Left lobe of liver (tissue), 2 donors: ENCODE data around the gene TMEM120B. TPM values are rescaled to one million over a fixed set of nuclear protein-coding genes. Genes with fewer than 3 reads are reported as not detected.

Experiments
- ATAC-seq: fragments of 200-7000 bp; cut with Tn5 transposase; one replicate; pipeline ENCODE4 v1.9.1; 2020; ENCODE audit warnings: mild to moderate bottlenecking, moderate library complexity
- DNase-seq: peaks from one replicate; pipeline ENCODE4 v3.0.0-alpha.2; 2020; ENCODE audit warnings: low spot score
- total RNA-seq: library from RNA; stranded (reverse); gene quantifications from one replicate; pipeline ENCODE4 v1.2.1, GENCODE V29; 2021
- donor health status: DM: no; HTN: no; CAD: no; lungs with moderate emphysema.
- donor health status: DM: no; HTN: yes; CAD: no.

TMEM120B gene
- total RNA-seq, 1 donor from 2014 or later = 5.6 TPM

GRCh38 chr12:121812320-121812871 is 99.8 kb downstream of the TMEM120B start:
- peak; percentile 86 for DNase-seq
- peak; percentile 84 for ATAC-seq

DNA sequence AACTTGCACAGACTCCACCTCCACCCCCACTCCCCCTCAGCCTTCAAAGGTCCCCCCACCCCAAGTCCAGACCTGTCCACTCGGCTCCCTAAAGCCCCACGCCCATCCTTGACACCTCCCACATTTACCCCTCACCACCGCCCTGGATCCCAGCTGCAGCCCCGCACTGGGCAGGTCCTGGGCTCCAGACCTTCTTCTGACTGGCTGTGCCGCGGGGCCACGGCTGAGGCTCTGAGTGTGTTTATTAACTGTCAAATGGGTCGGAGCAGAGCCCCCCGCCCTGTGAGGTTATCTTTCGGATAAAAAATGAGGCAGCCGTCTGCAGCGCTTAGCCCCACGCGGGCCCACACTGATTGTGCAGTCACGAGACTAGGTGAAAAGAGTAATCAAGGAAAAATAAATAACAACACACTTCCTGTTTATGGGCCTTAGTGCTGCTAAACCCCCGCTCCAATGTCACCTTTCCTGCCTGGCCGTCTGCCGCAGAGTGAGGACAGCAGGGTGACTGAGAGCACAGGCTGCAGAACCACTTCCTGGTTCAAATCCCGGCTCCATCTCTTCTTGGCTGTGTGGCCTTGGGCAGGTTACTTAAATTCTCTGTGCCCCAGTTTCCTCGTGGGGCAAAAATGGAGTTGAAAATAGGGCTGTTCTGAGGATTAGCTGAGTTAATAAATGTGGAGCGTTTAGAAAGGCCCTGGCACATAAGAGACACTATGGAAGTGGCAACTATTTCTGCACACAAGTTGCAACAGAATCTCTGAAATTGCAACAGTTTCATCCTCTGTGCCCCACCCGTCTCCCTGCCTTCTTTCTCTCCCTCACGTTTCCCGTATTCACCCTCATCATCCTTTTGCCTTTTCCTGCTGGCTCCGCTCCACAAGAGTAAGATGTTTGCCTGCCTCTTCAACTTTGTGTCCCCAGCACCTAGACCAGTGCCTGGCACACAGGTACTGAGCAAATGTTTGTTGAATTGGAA is 100.7 kb downstream of the TMEM120B start:
- ATAC-seq (no peak), DNase-seq (peak; percentile 51)

DNA sequence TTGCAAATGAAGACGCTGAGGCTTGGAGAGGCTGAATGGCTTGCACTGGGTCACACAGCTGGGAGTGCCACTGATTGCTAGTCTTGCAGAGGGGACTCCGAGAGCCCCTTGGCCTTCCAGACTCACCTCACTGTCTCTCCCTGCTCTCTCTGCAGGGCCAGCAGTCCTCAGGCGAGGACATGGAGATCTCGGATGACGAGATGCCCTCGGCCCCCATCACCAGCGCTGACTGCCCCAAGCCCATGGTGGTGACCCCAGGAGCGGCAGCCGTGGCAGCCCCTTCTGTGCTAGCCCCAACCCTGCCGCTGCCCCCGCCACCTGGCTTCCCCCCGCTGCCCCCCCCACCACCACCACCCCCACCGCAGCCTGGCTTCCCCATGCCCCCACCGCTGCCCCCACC is 101.4 kb downstream of the TMEM120B start:
- ATAC-seq = no peak
- no peak for DNase-seq

- DNase-seq = no peak
- ATAC-seq = no peak
Measured at GRCh38 chr12:121814429-121815119, 102.0 kb downstream of the TMEM120B start.

DNA sequence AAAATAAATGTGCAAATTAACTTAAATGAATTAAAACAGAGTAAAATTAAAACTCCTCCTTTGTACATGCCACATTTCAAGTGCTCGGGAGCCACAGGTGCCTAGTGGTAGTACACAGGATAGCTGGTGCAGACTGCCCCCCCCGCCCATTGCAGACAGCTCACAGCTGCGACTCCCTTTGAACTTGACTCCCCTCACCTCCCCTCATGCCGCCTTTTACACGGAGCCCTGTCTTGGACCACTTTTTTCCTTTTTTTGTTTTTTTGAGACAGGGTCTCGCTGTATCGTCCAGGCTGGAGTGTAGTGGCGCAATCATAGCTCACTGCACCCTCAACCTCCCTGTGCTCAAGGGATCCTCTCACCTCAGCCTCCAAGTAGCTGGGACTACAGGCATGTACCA is 102.7 kb downstream of the TMEM120B start:
- no peak for ATAC-seq
- DNase-seq = no peak

- DNase-seq = no peak
- no peak for ATAC-seq
Measured at GRCh38 chr12:121816925-121817647, 104.5 kb downstream of the TMEM120B start.

DNA sequence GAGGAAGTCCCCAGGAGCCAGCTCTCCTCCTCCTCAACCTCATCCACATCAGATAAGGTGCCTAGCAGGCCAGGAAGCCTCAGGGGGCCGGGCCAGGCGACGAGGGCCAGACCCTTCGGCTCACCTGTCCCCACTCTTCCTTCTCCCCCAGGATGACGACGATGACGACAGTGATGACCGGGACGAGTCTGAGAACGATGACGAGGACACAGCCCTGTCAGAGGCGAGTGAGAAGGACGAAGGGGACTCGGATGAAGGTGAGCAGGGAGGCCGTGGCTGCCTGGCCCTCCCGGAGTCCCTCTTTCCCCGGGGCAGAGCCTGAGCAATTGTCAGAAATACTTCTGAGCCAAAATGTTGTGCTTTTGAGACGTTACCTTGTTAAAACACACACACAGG is 105.1 kb downstream of the TMEM120B start:
- DNase-seq (no peak), ATAC-seq (no peak)

DNA sequence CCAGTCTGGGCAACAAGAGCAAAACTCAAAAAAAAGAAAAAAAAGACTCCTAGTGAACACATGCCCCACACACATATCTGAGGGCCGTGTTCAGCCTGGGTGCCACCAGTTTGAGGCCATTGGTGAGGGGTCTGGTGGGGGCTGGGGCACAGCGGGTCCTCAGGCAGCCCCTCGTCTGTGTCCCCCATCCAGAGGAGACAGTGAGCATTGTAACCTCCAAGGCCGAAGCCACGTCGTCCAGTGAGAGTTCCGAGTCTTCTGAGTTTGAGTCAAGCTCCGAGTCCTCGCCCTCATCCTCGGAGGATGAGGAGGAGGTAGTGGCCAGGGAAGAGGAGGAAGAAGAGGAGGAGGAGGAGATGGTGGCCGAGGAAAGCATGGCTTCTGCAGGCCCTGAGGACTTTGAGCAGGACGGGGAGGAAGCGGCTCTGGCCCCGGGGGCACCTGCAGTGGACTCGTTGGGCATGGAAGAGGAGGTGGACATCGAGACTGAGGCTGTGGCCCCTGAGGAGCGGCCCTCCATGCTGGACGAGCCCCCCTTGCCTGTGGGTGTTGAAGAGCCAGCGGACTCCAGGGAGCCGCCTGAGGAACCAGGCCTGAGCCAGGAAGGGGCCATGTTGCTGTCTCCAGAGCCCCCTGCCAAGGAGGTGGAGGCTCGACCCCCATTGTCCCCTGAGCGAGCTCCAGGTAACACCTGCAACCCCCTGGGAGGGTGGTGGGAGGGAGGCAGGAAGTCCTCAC is 106.8 kb downstream of the TMEM120B start:
- no peak for DNase-seq
- ATAC-seq = no peak

- ATAC-seq = no peak
- no peak for DNase-seq
Measured at GRCh38 chr12:121820056-121820455, 107.5 kb downstream of the TMEM120B start.

DNA sequence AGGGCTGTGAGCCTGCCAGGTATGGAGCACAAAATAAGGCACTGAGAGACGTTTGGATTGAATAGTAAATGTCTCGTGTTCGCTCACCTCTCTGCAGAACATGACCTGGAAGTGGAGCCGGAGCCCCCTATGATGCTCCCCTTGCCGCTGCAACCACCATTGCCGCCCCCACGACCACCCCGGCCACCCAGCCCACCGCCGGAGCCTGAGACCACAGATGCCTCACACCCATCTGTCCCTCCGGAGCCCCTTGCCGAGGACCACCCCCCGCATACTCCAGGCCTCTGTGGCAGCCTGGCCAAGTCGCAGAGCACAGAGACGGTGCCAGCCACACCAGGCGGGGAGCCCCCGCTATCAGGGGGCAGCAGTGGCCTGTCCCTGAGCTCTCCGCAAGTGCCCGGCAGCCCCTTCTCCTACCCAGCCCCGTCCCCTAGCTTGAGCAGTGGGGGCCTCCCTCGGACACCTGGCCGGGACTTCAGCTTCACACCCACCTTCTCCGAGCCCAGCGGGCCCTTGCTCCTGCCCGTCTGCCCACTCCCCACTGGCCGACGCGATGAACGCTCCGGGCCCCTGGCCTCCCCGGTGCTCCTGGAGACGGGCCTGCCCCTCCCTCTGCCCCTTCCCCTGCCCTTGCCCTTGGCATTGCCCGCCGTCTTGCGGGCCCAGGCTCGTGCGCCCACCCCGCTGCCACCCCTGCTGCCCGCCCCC is 110.0 kb downstream of the TMEM120B start:
- DNase-seq (no peak), ATAC-seq (peak; percentile 8)

DNA sequence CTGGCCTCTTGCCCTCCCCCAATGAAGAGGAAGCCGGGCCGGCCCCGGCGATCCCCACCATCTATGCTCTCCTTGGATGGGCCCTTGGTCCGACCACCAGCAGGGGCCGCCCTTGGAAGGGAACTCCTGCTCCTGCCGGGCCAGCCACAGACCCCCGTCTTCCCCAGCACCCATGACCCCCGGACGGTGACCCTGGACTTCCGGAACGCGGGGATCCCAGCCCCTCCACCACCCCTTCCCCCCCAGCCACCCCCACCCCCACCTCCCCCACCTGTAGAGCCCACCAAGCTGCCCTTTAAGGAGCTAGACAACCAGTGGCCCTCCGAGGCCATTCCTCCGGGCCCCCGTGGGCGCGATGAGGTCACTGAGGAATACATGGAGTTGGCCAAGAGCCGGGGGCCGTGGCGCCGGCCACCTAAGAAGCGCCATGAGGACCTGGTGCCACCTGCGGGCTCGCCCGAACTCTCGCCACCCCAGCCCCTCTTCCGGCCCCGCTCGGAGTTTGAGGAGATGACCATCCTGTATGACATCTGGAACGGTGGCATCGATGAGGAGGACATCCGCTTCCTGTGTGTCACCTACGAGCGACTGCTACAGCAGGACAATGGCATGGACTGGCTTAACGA is 110.7 kb downstream of the TMEM120B start:
- ATAC-seq = no peak
- no peak for DNase-seq

DNA sequence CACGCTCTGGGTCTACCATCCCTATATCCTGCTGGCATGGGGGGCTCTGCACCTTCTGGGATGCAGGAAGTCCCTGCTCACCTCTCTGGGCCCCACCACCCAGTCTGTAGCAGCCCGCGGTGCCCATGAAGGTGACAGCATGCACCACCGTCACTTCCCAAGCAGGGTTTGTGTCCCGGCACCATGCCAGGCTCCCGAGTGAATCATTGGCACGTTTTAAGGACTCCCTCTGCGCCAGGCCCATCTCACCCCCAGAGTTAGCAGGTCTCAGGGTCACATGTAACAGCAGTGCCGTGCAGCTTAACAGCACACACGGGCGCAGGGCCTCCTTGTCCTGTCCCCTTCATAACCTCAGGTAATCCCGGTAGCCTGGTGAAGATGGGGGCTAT is 111.2 kb downstream of the TMEM120B start:
- DNase-seq (no peak), ATAC-seq (no peak)

- ATAC-seq = no peak
- DNase-seq = no peak
Measured at GRCh38 chr12:121825041-121825523, 112.5 kb downstream of the TMEM120B start.

DNA sequence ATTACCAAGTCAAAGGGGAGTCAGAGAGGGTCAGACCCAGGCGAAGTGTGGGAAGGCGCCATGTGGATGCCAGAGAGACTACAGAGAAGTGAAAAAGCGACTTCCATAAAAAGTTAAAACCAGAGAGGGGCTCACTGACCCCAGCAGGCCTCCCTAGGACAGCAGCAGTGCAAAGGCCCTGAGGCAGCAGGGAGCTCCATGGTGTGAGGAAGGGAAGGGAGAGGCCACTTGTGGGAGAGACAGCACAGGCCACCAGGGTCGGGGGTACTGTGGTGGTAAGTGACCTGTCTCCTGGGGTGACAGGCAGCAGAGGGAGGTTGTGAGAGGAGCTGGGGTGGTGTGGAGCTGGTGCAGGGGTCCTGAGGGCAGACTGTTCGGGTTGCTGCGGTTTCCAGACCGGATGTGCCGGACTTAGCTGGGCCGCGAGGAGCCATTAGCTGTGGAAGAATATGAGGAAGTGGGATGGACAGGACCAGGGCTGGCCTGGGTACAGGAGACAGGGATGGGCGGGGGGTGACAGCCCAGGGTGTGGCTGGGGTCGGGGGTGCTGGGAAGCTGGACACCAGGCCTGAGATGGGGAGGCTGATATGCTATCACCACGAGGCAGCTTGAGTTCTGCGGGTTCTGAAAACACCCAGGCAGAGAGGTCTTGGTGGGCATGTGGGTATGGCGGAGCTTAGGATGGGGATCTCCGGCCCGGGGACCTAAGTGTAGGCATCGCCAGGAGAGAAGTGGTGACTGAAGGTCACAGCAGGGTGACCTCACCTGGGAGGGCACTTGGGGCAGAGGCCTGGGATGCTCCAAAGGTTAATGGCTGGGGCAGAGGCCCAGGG is 114.0 kb downstream of the TMEM120B start:
- DNase-seq = no peak
- ATAC-seq = peak; percentile 15

DNA sequence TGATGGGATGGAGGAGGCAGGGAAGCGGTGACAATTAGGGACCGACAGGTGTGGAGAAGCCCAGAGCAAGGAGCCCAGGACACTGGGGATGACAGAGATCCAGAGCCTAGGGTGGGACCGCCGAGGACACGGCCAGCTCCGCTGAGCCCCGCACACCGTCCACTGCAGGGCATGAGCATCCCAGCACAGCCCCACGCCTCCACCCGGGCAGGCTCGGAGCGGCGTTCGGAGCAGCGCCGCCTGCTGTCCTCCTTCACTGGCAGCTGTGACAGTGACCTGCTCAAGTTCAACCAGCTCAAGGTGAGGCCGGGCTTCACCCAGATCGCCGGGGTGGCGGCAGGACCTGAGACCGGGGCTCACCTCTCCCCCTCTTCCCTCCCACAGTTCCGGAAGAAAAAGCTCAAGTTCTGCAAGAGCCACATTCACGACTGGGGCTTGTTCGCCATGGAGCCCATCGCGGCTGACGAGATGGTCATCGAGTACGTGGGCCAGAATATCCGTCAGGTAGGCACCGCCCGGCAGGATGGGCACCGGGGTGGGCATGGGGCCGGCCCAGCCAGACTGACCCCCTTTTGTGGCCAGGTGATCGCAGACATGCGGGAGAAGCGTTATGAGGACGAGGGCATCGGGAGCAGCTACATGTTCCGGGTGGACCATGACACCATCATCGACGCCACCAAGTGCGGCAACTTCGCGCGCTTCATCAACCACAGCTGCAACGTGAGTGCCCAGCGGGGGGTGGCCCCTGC is 115.0 kb downstream of the TMEM120B start:
- ATAC-seq (peak; percentile 7), DNase-seq (no peak)

DNA sequence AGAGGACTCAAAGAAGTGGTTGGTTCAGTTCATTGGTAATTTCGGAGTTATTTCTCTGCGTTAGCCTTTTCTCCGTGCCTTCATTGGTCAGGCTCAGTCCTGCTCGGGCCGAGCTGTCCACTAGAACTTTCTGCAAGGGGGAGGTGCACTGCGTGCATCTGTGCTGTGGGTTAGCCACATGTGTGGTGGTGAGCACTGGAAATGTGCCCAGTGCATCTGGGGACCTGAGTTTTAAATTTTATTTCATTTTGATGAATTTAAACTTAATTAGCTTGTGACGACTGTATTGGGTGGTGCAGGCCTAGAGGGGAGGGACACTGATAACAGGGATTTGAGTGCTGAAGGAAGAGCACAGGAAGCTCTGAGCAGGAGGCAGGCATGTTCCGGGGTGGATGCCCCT is 115.8 kb downstream of the TMEM120B start:
- no peak for DNase-seq
- ATAC-seq = no peak

DNA sequence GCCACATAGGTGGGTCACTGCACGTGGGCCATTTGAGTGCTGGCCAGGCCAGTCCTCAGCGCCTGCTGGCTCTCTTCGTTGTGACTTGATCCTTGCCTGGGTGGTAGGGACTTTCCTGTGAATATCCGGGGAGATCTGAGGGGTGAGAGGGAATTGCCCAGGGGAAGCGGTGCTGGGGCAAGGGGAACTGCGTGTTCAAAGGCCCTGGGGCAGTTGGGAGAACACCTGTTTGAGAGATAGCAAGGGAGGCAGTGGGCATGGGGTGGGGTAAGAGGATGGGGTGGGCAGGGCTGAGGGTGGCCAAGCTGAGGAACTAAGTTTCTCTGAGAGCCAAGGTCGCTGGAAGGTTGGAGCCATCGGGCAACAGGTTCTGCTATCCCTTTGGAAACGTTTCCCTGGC is 116.3 kb downstream of the TMEM120B start:
- ATAC-seq (no peak), DNase-seq (no peak)
